ENCODE measurements around the gene HCRT. TPM values are rescaled to one million over a fixed set of nuclear protein-coding genes. Genes with fewer than 3 reads are reported as not detected.
A peak's percentile ranks its signal among the peaks of the same experiment; 100 is the strongest.

The HCRT gene
- polyA plus RNA-seq, 1 of the 3 experiments (the other 2 are of a cell fraction), result not detected

- DNase-seq, result no peak
- H2AFZ ChIP-seq (ENCODE audit: low read depth), result peak overlapping the region; percentile 88
- ChIA-PET CTCF (interaction anchor here (0.9 to 3.7 kb wide), 6 partner anchors 9 to 168 kb away, joined by 3 to 30 read pairs (median 4); partner anchors contain the start of genes HCRT and KCNH4), POLR2A (interaction anchor here (0.8 to 1.5 kb wide), 2 partner anchors 9 to 118 kb away, joined by 3 to 12 read pairs; partner anchors contain the start of gene HCRT)
- H3K4me1 ChIP-seq (ENCODE audit: control insufficient read depth in 1 of 2, insufficient read depth in 2 of 2, low read depth in 1 of 2, low read length in 1 of 2), result peaks cover 0 to 12% of the 10 kb centered on the region in 2 experiments; a peak in 1 of 4 replicates
- H3F3A ChIP-seq (replicated peaks; ENCODE audit: insufficient read depth), result no peaks in the 10 kb centered on the region
- H3K9me2 ChIP-seq, result no peaks in the 10 kb centered on the region
- peak overlapping the region; percentile 67; the same call in 1 of the 2 replicates for H3K9ac ChIP-seq
- no peaks in the 10 kb centered on the region for H3K27me3 ChIP-seq (ENCODE audit: insufficient read depth)
- no peaks in the 10 kb centered on the region for H3K9me3 ChIP-seq
- peak overlapping the region; percentile 61 to 75 for H3K4me3 ChIP-seq (ENCODE audit: low read depth in 2 of 2, low read length in 1 of 2)
- TF ChIP-seq, protein P1, sequence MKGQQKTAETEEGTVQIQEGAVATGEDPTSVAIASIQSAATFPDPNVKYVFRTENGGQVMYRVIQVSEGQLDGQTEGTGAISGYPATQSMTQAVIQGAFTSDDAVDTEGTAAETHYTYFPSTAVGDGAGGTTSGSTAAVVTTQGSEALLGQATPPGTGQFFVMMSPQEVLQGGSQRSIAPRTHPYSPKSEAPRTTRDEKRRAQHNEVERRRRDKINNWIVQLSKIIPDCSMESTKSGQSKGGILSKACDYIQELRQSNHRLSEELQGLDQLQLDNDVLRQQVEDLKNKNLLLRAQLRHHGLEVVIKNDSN (IDR thresholded peaks at IDR 0.05; ENCODE audit: borderline replicate concordance, low read depth), result no peak
- TF ChIP-seq, protein P2, sequence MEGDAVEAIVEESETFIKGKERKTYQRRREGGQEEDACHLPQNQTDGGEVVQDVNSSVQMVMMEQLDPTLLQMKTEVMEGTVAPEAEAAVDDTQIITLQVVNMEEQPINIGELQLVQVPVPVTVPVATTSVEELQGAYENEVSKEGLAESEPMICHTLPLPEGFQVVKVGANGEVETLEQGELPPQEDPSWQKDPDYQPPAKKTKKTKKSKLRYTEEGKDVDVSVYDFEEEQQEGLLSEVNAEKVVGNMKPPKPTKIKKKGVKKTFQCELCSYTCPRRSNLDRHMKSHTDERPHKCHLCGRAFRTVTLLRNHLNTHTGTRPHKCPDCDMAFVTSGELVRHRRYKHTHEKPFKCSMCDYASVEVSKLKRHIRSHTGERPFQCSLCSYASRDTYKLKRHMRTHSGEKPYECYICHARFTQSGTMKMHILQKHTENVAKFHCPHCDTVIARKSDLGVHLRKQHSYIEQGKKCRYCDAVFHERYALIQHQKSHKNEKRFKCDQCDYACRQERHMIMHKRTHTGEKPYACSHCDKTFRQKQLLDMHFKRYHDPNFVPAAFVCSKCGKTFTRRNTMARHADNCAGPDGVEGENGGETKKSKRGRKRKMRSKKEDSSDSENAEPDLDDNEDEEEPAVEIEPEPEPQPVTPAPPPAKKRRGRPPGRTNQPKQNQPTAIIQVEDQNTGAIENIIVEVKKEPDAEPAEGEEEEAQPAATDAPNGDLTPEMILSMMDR (IDR thresholded peaks at IDR 0.05), result no peak
- TF ChIP-seq TEAD4 (IDR thresholded peaks at IDR 0.05; ENCODE audit: borderline replicate concordance, insufficient read depth) (no peak), FOSL2 (IDR thresholded peaks at IDR 0.05; ENCODE audit: borderline replicate concordance, low read depth) (no peak), EP300 (IDR thresholded peaks at IDR 0.05; ENCODE audit: borderline replicate concordance in 1 of 2, low read depth in 1 of 2, low read length in 1 of 2) (no peak), FOXM1 (IDR thresholded peaks at IDR 0.05; ENCODE audit: low read depth) (no peak), FOXJ3 (CRISPR knock-in tag; IDR thresholded peaks at IDR 0.05) (no peak), GATA2 (CRISPR knock-in tag; IDR thresholded peaks at IDR 0.05) (no peak), JUND (IDR thresholded peaks at IDR 0.05) (no peak)
- H3K79me2 ChIP-seq (ENCODE audit: insufficient read depth), result no peaks in the 10 kb centered on the region
- peak overlapping the region; percentile 83 for H3K4me2 ChIP-seq
- H3K27ac ChIP-seq (ENCODE audit: low read depth in 2 of 2, low read length in 1 of 2), result no peak overlapping the region
- no peaks in the 10 kb centered on the region for H4K20me1 ChIP-seq (ENCODE audit: insufficient read depth)
- WGBS (ENCODE audit: low lambda C conversion rate), result 76% methylated on average over 12 of the region's 12 CpGs
- no peaks in the 10 kb centered on the region for H3K36me3 ChIP-seq (replicated peaks in 1 of 2; ENCODE audit: control insufficient read depth in 1 of 2, insufficient read depth in 2 of 2, low read length in 1 of 2)
These were observed 8.1 kb upstream of the HCRT start for GRCh38 chr17:42193216-42193968.

- TF ChIP-seq, protein P3, sequence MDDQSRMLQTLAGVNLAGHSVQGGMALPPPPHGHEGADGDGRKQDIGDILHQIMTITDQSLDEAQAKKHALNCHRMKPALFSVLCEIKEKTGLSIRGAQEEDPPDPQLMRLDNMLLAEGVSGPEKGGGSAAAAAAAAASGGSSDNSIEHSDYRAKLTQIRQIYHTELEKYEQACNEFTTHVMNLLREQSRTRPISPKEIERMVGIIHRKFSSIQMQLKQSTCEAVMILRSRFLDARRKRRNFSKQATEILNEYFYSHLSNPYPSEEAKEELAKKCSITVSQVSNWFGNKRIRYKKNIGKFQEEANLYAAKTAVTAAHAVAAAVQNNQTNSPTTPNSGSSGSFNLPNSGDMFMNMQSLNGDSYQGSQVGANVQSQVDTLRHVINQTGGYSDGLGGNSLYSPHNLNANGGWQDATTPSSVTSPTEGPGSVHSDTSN (IDR thresholded peaks at IDR 0.05), result no peak
- TF ChIP-seq, protein P4, sequence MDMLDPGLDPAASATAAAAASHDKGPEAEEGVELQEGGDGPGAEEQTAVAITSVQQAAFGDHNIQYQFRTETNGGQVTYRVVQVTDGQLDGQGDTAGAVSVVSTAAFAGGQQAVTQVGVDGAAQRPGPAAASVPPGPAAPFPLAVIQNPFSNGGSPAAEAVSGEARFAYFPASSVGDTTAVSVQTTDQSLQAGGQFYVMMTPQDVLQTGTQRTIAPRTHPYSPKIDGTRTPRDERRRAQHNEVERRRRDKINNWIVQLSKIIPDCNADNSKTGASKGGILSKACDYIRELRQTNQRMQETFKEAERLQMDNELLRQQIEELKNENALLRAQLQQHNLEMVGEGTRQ (IDR thresholded peaks at IDR 0.05; ENCODE audit: borderline replicate concordance, low read depth, low read length), result no peak
- Histone ChIP-seq H3K4me2 (no peak overlapping the region), H3K4me3 (ENCODE audit: low read depth in 2 of 2, low read length in 1 of 2) (no peak overlapping the region), H3K27ac (ENCODE audit: low read depth in 2 of 2, low read length in 1 of 2) (no peak overlapping the region), H3K27me3 (ENCODE audit: insufficient read depth) (no peaks in the 10 kb centered on the region), H3K36me3 (replicated peaks in 1 of 2; ENCODE audit: control insufficient read depth in 1 of 2, insufficient read depth in 2 of 2, low read length in 1 of 2) (no peaks in the 10 kb centered on the region), H3K4me1 (ENCODE audit: control insufficient read depth in 1 of 2, insufficient read depth in 2 of 2, low read depth in 1 of 2, low read length in 1 of 2) (peaks cover 0 to 12% of the 10 kb centered on the region in 2 experiments; a peak in 1 of 4 replicates), H4K20me1 (ENCODE audit: insufficient read depth) (no peaks in the 10 kb centered on the region), H3F3A (replicated peaks; ENCODE audit: insufficient read depth) (no peaks in the 10 kb centered on the region), H3K9me3 (no peaks in the 10 kb centered on the region), H3K9ac (no peak overlapping the region), H3K79me2 (ENCODE audit: insufficient read depth) (no peaks in the 10 kb centered on the region), H3K9me2 (no peaks in the 10 kb centered on the region), H2AFZ (ENCODE audit: low read depth) (no peak overlapping the region)
- WGBS (ENCODE audit: low lambda C conversion rate), result 95% methylated on average over 19 of the region's 23 CpGs
- ChIA-PET CTCF (interaction anchor here (1.2 to 3.7 kb wide), 4 partner anchors 8 to 82 kb away, joined by 3 to 30 read pairs (median 11); partner anchors contain the start of genes HCRT and KCNH4), POLR2A (no interaction called here)
- no peak for DNase-seq
These were observed 7.2 kb upstream of the HCRT start for GRCh38 chr17:42192189-42193126.
